Left renal pelvis (tissue), 4 donors: ENCODE data around the gene PDIA6. TPM values are rescaled to one million over a fixed set of nuclear protein-coding genes. Genes with fewer than 3 reads are reported as not detected.

Source experiments
- DNase-seq, 4 donors: peaks; one replicate each; pipeline ENCODE4 v3.0.0-alpha.2; 2013; ENCODE audit warnings: low read depth in 4 of 4, low spot score in 3 of 4
- polyA plus RNA-seq, 4 donors: library from polyadenylated mRNA; unstranded; fragments of 120-200 nt; gene quantifications; one replicate each; pipeline ENCODE4 v1.2.1, GENCODE V29; 2013; ENCODE audit not compliant: insufficient read length in 4 of 4

Gene PDIA6
- polyA plus RNA-seq, 4 donors: 246 to 388 (median 344) TPM

DNA sequence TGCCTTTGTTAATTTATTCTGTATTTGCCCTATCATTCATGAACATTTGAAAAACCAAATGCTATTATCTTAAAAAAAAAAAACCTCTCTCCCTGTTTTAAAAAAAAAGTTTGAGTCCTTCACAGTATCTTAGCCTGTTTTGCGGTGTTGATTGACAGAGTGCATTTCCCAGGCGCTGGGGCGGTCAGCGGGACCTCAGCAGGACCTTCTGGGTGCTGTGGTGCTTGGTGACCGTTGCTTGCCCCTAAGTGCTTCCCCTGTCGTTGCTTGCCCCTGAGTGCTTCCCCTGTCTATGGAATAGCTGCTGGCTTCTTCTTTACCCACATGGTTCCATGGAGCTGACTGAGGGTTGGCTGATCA lies 79.0 kb downstream of the PDIA6 start:
- no peak for DNase-seq

Other genes with a start within 250 kb of the PDIA6 start
- 10 to 100 TPM; 22.3 to 34.4 (median 29.8) TPM for gene NOL10, start 122.8 kb downstream of the PDIA6 start, polyA plus RNA-seq
- gene ATP6V1C2, start 91.2 kb downstream of the PDIA6 start, polyA plus RNA-seq: 1 to 10 TPM; 1.5 to 9.8 (median 6.4) TPM
- gene KCNF1, start 99.1 kb upstream of the PDIA6 start, polyA plus RNA-seq: 1 to 10 TPM in 1 of 4 donors, under 1 TPM in 3; 0.70 to 1.1 (median 0.78) TPM